Bronchial epithelial cell (primary cell): Measurements from ENCODE around the gene SCUBE3. TPM values are rescaled to one million over a fixed set of nuclear protein-coding genes. Genes with fewer than 3 reads are reported as not detected.

Experiments used
- DNase-seq: peaks from one replicate; pipeline ENCODE4 v3.0.0-alpha.2; 2010; ENCODE audit warnings: low read depth
- FAIRE-seq: peaks from 2 replicates; lab custom pipeline; 2011; peaks lifted over from hg19 to GRCh38; lab: Jason Lieb, UNC
- H3K27me3 ChIP-seq: 2 replicates; pipeline ENCODE4 v1.5.1; 2011; ENCODE audit warnings: low read length; ENCODE audit not compliant: control insufficient read depth, insufficient read depth
- H3K36me3 ChIP-seq: 2 replicates; pipeline ENCODE4 v1.5.1; 2011; ENCODE audit warnings: low read length; ENCODE audit not compliant: control insufficient read depth, insufficient read depth
- H3K4me3 ChIP-seq: 2 replicates; pipeline ENCODE4 v1.5.1; 2011; ENCODE audit warnings: mild to moderate bottlenecking, low read depth, low read length, control low read depth
- CTCF ChIP-seq: IDR thresholded peaks from 2 replicates; pipeline ENCODE4 v1.5.1; 2011; ENCODE audit warnings: mild to moderate bottlenecking, moderate library complexity, low read length, control low read depth, inconsistent platforms; ENCODE audit not compliant: insufficient read depth, severe bottlenecking
- total RNA-seq: library from RNA; depleted of rRNA; stranded (reverse); fragments of >200 nt; gene quantifications from 2 replicates; pipeline ENCODE4 v1.2.1, GENCODE V29; 2014

Gene SCUBE3
- total RNA-seq, 1 donor from 2014 or later: not detected

DNA sequence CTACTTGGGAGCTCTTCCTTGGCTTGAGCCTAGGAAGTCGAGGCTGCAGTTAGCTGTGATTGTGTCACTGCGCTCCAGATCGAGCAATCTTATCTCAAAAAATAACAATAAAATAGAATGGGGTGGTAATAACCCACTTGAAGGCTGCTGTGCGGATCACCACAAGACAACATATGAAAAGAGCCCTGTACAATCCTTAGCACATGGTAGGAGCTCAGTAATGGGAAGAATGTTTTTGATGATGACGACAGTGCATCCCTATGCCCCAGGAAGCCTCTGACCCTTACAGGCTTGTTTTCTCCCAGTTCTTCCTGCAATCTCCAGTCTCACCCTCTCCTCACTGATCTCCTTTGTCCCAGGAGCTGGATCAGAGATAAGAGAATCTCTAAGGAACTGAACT lies 15.5 kb downstream of the SCUBE3 start:
- DNase-seq: no peak
- Histone ChIP-seq H3K36me3 (no peaks in the 10 kb centered on the region), H3K4me3 (no peak overlapping the region), H3K27me3 (no peaks in the 10 kb centered on the region)
- no peak for FAIRE-seq
- TF ChIP-seq CTCF: no peak

DNA sequence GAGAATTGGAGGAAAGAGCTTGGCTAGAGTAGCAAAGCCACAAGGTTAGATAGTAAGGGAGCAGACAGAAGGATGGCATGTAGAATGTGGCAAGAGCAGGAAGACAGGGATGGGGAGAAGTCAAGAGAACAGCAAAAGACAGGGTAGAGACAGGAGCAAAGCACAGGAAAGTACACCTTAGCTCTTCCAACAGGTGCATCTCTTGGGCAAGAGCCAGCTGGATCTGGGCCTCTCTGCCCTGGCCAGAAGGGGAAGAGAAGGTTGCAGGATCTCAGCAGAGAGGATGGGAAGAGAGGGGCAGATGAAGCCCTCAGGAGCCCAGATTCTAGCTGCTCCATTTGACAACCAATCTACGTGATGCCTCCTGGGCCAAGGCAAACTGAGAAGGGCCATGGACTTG lies 16.7 kb downstream of the SCUBE3 start:
- no peak for TF ChIP-seq CTCF
- H3K36me3 ChIP-seq: no peaks in the 10 kb centered on the region
- no peak for FAIRE-seq
- no peak for DNase-seq
- H3K27me3 ChIP-seq: no peaks in the 10 kb centered on the region
- H3K4me3 ChIP-seq: no peak overlapping the region

DNA sequence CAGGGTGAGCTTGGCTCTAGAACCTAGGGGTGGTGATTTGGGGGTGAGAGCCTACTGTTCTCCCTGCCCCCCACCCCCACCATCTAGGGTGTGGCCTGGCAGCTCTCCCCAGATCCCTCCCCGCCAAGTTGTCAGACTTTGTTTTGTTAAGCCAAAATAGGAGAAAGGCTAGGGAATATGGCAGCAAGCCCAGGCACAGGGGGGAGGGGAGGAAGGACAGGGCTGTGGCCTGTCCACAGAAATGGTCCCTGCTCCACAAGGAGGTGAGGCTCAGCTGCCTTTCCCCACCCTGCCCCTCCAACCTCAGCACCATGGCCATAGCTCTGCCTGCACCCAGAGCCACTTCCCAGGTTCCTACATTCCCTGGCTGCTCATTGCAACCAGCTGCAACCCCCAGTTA lies 17.2 kb downstream of the SCUBE3 start:
- Histone ChIP-seq H3K4me3 (no peak overlapping the region), H3K36me3 (no peaks in the 10 kb centered on the region), H3K27me3 (no peaks in the 10 kb centered on the region)
- DNase-seq (no peak), FAIRE-seq (no peak)
- TF ChIP-seq CTCF: no peak

DNA sequence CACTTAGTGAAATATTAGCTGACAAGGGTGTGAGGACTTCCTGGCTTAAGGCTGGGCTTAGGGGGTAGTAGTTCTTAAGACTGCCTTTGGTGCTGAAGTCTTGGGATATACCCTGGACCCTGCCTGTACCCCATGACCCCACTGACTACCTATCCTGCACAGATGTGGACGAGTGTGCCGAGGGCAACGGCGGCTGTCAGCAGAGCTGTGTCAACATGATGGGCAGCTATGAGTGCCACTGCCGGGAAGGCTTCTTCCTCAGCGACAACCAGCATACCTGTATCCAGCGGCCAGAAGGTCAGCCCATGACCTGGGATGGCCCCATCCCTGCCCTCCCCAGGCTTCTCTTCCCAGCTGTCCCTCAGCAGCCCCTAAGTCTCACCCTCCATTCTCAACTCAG lies 17.8 kb downstream of the SCUBE3 start:
- no peak for FAIRE-seq
- no peaks in the 10 kb centered on the region for H3K27me3 ChIP-seq
- TF ChIP-seq CTCF: no peak
- H3K36me3 ChIP-seq: no peaks in the 10 kb centered on the region
- no peak overlapping the region for H3K4me3 ChIP-seq
- DNase-seq: no peak

GRCh38 chr6:35234901-35235300 lies 21.1 kb downstream of the SCUBE3 start:
- no peaks in the 10 kb centered on the region for H3K27me3 ChIP-seq
- DNase-seq: no peak
- no peak overlapping the region for H3K4me3 ChIP-seq
- H3K36me3 ChIP-seq: no peaks in the 10 kb centered on the region
- no peak for TF ChIP-seq CTCF
- FAIRE-seq: no peak

- no peak for TF ChIP-seq CTCF
- DNase-seq (no peak), FAIRE-seq (no peak)
- H3K4me3 ChIP-seq: no peak overlapping the region
- no peaks in the 10 kb centered on the region for H3K27me3 ChIP-seq
- no peaks in the 10 kb centered on the region for H3K36me3 ChIP-seq
These were observed 22.5 kb downstream of the SCUBE3 start for GRCh38 chr6:35236223-35236622.
